Fibroblast of upper back skin (primary cell): ENCODE results near the gene UVRAG.
"Not testable (repeated sequence)": the region's sequence is repeated elsewhere in the genome, so short reads cannot be mapped to it uniquely, and the experiment has no call there.

Source experiments
- DNase-seq: peaks from one replicate; pipeline ENCODE4 v3.0.0-alpha.2; 2013

The UVRAG gene

DNA sequence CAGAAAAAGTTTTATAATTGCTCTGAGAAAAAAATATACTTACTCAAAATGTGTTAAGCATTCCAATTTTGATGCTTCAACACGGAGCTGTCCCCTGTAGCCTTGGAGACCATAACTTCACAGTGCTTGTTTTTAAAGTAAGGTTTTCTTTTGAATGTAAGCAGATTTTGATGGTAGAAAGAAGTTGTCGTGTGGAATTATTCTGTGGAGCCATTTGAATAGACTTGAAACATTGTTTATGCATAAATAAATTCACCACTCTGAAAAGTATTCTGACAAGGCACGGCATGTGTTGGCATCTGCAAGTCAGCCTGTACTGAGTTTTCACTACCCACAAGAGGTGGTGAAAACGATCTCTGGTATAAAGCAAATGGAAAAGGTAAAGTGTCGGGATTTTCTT, 115.5 kb downstream of the UVRAG start:
- DNase-seq = no peak

DNA sequence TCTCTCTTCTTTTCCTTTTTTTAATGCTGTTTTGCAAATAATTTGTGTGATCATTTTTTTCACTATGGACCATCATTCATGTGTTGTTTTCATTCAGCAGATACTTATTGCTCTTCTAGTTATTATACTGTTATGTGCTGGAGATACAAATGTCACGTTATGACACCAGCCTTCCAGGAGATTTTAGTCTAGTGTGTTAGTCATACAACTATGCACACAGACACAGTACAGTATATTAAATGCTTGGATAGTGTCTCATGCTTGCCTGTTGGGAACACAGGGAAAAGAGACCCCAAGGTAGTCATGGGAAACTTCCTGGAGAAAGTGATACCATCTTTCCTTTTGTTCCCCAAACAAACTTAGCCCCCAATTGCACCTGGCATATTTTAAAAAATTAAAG, 116.1 kb downstream of the UVRAG start:
- peak; percentile 43 for DNase-seq

DNA sequence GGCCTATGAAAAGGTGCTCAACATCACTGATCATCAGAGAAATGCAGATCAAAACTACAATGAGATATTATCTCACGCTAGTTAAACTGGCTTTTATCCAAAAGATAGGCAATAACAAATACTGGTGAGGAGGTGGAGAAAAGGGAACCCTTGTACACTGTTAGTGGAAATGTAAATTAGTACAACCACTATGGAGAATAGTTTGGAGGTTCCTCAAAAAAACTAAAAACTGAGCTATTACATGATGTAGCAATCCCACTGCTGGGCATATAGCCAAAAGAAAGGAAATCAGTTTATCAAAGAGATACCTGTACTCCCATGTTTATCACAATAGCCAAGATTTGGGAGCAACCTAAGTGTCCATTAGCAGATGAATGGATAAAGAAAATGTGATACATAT, 118.7 kb downstream of the UVRAG start:
- not testable (repeated sequence) for DNase-seq

DNA sequence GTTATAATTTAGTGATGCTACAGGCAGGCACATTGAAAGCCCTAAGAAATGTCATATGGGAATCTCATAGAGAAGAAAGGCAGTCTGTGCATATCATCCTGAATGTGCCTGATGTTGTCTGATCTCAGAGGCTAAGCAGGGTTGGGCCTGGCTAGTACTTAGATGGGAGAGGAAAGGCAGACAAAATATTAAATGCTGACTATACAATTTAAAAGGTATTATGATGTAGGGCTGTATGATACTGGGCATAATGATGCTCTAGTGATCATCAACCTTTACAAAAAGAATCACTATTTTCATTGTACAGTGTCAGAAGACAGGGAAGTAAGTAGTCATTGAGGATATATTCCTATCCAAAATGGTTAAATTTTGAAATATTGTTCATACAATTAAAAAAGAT, 119.8 kb downstream of the UVRAG start:
- DNase-seq = no peak

DNA sequence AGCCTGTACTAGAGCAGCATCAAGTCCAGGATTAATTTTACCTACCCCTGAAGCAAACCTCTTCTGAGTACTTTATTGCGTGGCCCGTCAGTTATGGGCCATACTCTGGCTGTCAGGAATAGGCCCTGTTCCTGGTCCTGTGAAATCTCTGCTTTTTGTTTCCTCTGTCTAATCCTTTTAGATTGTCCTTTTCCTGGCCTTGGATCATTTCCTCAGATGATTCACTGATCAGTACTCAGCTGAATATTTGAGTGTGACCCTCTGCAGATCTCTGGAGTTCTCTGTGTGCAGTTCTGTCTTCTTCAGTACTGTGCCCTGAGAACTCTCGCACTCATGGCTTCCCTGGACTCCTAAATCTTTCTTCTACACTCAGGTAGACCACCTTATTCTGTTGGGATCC, 123.5 kb downstream of the UVRAG start:
- DNase-seq = peak; percentile 34

DNA sequence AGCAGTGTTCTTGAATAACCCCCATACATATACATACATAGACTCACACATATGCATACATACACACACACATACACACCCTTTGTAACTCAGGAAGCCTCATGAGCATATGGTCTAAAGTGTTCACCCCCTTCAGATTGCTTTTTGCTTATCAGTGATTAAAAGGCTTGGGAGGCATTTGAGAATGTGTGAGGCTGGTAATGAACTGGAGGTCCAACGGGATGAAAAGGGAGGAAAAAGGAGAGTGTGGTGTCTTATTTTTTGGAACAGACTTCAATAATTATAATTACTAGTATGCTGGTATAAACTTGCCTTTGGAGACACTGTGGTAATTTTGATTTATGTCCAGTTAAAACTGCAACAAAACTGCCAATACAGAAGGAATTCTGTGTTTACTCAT, 124.5 kb downstream of the UVRAG start:
- DNase-seq = no peak

DNA sequence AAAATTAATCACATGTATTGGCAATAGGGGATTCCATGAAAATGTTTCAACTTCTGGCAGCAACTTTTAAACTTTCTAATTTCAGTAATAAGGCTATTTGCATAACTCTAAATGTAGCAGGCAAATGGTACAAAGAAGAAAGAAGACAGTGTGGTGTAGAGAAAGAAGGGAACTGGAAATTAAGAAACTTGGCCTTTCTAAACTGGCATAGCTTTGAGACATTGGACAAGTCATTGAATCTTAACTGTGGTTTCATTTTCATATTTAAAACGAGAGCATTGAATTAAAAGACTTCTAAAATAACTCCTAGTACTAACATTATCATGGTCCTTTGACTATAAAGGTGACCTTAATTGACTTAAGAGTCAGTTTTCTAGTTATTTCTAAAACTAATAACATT, 125.0 kb downstream of the UVRAG start:
- DNase-seq = no peak

DNA sequence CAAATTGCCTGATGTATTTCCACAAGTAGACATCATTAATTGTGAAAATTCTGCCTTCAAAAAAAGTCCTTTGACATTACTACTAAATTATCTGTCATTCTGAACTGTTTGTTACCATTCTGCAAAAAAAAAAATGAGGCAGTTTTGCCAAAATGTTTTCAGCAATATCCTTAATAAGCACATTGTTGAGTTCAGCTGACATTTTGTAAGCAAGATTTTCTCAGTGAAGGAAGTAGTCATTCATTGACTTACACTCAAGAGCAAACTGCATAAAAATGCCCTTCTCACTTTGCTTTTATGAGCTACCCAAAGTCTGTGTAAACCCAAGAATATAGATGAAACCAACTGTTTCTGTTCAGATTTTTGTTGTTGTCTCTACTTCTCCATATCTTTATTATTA, 125.9 kb downstream of the UVRAG start:
- no peak for DNase-seq

DNA sequence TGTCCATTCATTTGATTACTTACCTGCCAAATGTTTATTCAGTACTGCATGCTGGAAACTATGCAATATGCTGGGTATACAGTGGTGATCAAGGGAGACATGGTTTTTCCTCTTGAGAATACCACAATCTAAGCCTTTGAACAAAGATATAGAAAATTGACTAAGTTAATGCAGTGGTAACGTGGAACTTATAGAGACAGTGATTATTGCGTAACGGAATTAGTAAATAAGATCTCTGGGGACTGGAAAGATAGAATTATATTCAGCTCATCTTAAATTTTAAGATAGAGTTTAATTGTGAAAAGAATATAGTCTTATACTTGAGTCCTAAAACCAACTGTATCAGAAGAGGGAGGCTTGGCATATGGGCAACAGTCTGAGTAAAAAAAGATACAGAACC, 129.5 kb downstream of the UVRAG start:
- DNase-seq = no peak

DNA sequence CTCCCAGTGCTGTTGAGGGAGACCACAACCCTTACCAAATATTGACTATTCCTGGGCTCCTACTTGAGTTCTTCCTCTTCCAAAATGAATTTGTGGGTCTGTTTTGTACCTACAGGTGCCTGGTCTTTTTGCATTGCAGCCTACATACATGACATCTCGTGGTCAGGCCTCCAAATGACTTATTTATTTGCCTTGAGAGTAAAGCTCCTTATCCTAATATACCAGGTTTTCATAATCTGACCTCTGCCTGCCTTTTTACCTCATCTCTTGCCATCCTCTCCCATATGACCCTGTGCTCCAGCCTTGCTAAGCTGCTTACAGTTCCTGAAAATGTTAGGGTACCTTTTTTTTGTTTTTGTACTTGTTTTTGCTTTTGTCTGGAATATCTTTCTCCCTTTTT, 130.4 kb downstream of the UVRAG start:
- no peak for DNase-seq

DNA sequence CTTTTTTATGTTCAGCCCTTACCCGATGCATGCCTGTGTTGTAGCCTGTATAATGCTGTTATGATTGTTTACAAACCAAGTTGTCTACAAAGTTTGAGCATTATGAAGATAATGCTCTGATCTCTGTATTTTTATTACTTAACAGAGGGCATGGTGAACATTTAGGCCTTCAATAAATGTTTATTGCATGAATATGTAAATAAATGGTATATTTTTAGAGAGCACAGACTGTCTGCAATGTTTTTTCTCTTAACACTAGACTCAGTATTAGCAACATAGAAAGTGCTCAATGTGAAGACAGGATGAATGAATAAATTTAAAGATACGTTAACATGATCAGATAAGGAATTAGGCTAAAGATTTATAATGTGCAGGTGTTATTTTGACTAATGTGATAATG, 130.9 kb downstream of the UVRAG start:
- no peak for DNase-seq

DNA sequence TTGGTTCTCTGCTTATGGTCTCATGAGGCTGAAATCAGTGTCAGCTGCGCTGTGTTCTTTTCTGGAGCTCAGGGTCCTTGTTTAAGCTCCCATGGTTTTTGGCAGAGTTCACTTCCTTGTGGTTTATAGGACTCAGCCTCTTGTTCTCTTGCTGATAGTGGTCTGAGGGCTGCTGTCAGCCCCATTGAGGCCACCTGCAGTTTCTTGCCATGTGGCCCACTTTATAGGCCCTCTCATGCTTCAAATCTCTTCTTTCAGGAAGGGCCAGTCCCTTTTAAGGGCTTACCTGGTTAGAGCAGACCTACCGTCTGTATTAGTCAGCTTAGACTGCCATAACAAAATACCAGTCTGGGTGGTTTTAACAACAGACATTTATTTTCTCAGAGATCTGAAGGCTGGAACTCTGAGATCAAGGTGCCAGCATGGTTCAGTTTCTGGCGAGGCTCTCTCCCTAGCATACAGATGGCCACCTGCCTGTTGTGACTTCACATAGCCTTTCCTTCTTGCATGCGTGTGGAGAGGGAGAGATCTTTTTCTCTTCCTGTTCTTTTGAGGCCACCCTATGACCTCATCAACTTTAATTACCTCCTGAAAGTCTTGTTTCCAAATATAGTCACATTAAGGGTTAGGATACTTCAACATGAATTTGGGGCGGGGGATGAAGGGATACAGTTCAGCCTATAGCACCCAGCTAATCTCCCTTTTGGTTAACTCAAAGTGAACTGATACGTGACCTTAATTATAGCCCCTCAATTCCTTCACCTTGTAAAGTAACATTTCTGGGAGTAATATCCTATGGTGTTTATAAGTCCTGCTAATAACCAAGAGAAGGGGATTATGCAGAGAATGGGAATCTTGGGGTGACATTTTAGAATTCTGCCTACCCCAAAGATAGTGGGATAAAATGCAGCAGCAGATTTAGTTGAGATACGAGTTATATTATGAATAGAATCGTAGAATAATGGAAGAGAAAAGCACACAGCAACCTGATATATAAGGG, 131.8 kb downstream of the UVRAG start:
- peak; percentile 63 for DNase-seq

DNA sequence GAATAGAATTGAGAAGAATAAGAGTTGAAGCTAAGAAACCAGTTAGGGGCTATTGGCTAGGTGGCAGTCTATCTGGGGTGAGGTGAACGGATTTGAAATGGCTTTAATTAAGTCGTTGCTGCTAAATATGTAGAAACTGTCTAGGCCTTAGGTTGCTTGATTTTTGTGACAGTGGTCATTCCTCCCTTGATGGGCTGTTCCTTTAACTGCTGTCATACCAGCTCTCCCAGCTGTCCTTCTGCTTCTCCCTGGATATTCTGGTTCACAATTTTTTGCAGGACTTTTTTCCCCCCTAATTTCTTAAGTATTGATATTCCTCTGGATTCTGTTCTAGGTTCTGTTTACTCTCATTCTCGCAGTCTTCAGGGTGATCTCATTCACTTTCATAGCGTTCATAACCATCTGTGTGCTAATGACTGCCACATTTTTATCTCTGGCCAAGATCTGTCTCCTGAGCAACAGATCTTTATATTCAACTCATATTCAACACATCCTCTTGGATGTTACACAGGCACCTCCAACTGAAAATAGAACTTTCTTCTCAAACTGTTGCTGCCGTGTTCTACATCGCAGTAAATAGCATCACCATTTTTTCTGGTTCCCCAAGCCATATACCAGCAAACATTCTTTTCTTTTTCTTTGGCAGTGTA, 134.1 kb downstream of the UVRAG start:
- peak; percentile 57 for DNase-seq

DNA sequence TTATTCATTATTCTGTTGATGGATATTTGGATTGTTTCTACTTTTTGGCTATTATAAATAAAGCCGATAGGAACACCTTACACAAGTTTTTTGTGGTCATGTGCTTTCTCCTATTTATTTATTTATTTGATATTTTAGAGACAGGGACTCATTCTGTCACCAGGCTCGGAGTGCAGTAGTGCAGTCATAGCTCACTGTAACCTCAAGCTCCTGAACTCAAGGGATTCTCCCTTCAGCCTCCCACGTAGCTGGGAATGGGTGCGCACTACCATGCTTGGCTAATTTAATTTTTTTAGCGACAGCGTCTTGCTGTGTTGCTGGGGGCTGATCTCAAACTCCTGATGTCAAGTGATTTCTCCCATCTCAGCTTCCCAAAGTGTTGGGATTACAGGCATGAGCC, 135.1 kb downstream of the UVRAG start:
- DNase-seq = no peak

DNA sequence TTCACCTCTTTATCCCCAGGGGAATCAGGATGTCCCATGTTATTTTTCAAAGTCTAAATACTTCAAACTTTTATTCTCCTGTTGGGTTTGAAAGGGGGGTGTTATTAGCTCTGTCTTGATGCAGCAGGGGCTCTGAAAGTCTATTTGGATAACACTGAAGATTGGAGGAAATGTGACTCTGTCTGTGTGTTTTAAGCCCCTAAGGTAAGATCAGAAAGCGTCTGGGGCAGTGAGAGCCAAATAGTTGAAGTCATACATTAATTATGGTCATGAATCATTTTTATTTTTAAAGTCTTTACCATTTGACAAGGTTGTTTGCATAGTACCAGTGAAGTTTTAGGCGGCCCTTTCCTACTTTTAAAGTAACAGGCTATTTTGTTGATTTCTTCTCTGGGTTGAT, 139.0 kb downstream of the UVRAG start:
- DNase-seq = peak; percentile 24

DNA sequence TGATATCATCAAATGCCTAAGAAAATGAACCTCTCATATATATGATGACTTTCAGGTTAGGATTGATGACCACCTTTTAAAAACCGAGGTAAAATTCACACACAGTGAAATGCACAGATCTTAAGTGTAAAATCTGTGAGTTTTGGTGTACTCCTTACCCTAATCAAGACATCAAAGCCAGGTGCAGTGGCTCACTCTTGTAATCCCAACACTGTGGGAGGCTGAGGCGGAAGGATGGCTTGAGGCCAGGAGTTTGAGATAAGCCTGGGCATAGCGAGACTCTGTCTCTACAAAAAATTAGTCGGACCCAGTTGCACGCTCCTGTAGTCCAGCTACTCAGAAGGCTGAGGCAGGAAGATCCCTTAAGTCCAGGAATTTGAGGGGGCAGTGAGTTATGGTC, 140.4 kb downstream of the UVRAG start:
- no peak for DNase-seq

DNA sequence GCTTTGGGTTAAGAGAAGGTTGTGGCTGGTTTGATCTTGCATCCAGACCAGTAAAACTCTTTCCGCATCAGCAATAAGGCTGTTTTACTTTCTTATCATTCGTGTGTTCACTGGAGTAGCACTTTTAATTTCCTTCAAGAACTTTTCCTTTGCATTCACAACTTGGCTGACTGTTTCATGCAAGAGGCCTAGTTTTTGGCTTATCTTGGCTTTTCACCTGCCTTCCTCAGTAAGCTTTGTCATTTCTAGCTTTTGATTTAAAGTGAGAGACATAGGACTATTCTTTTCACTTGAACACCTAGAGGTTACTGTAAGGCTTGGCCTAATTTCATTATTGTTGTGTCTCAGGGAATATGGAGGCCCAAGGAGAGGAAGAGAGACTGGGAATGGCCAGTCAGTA, 144.5 kb downstream of the UVRAG start:
- no peak for DNase-seq

DNA sequence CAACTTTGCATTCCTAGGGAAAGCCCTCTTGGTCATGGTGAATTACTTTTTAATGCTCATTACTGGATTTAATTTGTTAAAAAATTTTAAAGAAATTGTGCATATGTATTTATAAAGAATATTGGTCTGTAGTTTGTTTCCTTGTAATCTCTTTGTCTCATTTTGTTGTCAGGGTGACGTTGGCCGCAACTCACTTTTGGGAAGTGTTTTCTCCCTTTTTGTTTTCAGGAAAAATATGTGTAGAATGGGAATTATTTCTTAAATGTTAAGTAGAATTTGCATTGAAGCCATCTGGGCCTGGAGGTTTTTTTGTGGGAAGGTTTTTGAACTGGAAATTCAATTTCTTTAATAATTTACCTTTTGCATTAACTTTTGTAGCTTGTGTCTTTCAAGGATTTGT, 149.1 kb downstream of the UVRAG start:
- no peak for DNase-seq

DNA sequence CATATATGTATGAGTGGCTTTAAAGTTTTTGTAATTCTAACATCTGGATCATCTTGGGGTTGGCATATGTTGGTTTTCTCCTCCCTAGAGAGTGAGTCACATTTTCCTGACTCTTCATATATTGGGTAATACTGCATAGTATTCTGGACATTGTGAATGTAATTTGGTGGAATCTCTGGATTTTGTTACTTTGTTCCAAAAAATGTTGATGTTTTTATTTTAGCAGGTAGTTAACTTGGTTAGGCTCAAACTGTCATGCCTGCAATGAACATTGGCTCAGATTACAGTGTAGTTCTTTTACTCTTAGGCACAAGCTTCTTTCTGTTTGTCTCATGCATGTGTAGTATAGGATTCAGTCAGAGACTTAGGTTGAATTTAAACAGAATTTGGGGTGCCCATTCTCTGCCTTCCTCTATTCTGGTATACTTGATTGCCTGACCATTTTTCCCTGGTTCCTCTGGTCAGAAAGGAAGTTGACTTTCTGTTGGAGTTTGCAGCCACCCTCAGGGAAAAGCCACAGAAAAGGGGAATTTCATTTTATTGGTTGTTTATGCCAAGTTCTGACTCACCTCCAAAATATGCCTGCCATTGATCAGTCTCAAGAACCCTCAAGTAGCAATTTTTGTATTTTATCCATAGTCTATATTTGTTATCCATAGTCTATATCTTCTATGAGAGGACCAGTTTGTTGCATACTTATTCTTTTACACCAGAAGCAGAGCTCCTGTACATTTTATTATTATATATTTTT, 151.7 kb downstream of the UVRAG start:
- DNase-seq = peak; percentile 89

DNA sequence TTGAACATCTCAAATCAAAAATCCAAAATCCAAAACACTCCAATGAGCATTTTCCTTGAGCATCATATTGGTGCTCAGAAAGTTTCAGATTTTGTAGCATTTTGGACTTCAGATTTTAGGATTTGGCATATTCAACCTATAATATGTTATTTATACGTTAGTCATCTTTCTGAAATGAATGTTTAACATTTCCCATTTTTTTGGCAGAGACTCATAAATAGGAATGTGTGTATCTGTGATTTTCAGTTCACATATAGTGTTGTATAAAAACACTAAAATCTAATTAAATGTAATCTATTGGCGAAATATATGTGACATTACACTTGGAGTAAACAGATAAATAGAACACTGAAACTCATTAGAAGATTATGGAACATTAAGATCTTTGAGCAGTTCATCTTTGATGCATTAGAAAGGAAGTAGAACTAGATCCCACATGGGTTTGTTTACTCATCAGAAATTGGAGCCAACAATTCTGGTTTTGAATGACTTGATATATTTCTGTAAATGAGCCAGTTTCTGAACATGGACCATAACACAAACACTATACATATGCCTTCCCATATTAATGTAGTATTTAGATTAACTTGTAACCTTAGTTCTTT, 153.1 kb downstream of the UVRAG start:
- peak; percentile 56 for DNase-seq

DNA sequence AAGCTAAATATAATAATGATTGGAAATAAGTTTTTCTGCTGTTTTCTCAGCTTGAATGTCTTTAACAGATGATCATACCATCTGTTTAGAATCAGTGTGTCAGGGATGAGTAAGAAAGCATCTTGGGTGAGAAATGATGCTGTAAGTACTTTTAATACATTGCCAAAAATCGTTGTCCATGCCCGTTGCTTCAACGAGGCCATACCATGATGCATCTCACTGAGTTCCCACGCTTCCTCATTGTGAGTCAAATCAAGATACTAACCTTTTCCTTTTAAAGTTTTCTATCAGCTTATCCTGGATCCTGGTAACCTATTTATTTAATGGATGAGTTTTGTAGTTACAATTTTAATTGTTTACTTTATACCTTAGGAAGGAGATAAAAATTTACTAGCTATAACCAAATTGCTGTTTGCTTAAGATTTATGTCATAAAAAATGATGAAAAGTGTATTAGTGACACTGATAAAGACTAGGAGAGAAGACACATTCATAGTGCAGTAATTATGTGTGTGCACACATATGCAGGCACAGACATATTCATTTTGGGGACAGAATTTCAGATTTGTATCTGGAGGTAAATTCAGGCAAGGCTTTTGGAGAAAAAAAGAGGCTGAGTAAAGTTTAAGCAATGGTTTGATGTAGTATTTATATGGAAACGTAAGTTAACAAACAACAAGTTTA, 154.8 kb downstream of the UVRAG start:
- peak; percentile 50 for DNase-seq

DNA sequence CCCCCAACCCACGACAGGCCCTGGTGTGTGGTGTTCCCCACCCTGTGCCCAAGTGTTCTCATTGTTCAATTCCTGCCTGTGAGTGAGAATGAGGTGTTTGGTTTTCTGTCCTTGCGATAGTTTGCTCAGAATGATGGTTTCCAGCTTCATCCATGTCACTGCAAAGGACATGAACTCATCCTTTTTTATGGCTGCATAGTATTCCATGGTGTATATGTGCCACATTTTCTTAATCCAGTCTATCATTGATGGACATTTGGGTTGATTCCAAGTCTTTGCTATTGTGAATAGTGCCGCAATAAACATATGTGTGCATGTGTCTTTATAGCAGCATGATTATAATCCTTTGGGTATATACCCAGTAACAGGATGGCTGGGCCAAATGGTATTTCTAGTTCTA, 158.7 kb downstream of the UVRAG start:
- not testable (repeated sequence) for DNase-seq

DNA sequence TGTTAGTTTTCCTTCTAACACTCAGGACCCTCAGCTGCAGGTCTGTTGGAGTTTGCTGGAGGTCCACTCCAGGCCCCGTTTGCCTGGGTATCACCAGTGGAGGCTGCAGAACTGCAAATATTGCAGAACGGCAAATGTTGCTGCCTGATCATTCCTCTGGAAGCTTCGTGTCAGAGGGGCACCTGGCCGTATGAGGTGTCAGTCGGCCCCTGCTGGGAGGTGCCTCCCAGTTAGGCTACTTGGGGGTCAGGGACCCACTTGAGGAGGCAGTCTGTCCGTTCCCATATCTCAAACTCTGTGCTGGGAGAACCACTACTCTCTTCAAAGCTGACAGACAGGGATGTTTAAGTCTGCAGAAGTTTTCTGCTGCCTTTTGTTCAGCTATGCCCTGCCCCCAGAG, 164.1 kb downstream of the UVRAG start:
- DNase-seq = not testable (repeated sequence)
